LNCaP clone FGC (cell line): ENCODE results near the gene MAOB.

ENCODE experiments used
- DNase-seq: peaks from one replicate; pipeline ENCODE4 v3.0.0-alpha.2; 2011; ENCODE audit warnings: low read depth
- H3K4me3 ChIP-seq: 2 replicates; pipeline ENCODE4 v1.5.1; 2011; ENCODE audit warnings: mild to moderate bottlenecking, low read depth, low read length, control low read depth
- TF ChIP-seq, protein P1 (sequence below): IDR thresholded peaks from 2 replicates; pipeline ENCODE4 v1.5.1; 2012; ENCODE audit warnings: mild to moderate bottlenecking; ENCODE audit not compliant: control insufficient read depth, insufficient read depth; ENCODE audit errors: extremely low read depth

The MAOB gene

GRCh38 chrX:43720082-43720481 lies 162.2 kb downstream of the MAOB start:
- H3K4me3 ChIP-seq: no peak overlapping the region
- TF ChIP-seq, protein P1, sequence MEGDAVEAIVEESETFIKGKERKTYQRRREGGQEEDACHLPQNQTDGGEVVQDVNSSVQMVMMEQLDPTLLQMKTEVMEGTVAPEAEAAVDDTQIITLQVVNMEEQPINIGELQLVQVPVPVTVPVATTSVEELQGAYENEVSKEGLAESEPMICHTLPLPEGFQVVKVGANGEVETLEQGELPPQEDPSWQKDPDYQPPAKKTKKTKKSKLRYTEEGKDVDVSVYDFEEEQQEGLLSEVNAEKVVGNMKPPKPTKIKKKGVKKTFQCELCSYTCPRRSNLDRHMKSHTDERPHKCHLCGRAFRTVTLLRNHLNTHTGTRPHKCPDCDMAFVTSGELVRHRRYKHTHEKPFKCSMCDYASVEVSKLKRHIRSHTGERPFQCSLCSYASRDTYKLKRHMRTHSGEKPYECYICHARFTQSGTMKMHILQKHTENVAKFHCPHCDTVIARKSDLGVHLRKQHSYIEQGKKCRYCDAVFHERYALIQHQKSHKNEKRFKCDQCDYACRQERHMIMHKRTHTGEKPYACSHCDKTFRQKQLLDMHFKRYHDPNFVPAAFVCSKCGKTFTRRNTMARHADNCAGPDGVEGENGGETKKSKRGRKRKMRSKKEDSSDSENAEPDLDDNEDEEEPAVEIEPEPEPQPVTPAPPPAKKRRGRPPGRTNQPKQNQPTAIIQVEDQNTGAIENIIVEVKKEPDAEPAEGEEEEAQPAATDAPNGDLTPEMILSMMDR: no peak
- DNase-seq: no peak

- H3K4me3 ChIP-seq: no peak overlapping the region
- TF ChIP-seq, protein P1: no peak
- no peak for DNase-seq
These were observed 163.3 kb downstream of the MAOB start for GRCh38 chrX:43718956-43719355.

DNA sequence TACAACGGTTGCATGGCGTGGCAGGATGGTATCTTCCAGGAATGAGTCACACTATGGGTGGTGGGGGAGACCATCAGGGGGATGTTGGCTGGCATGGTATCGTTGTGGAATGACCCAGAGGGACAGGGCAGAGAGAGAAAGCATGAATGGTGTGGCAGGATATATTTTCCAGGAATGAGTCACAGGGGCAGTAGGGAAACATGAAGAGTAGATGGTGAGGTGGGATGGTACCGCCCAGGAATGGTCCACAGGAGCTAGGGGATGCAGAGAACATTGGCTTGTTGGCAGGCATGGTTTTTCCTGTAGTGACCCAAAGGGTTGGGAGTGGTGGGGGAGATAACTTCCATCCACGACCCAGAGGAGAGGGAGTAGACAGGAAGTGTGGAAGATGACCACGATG lies 163.7 kb downstream of the MAOB start:
- TF ChIP-seq, protein P1: no peak
- no peak for DNase-seq
- H3K4me3 ChIP-seq: no peak overlapping the region

GRCh38 chrX:43718081-43718480 lies 164.2 kb downstream of the MAOB start:
- DNase-seq: no peak
- TF ChIP-seq, protein P1: no peak
- no peak overlapping the region for H3K4me3 ChIP-seq

- TF ChIP-seq, protein P1: no peak
- H3K4me3 ChIP-seq: no peak overlapping the region
- DNase-seq: no peak
These were observed 165.1 kb downstream of the MAOB start for GRCh38 chrX:43717161-43717560.

GRCh38 chrX:43716696-43717095 lies 165.6 kb downstream of the MAOB start:
- no peak overlapping the region for H3K4me3 ChIP-seq
- DNase-seq: no peak
- TF ChIP-seq, protein P1: no peak
